Neural cell (in vitro differentiated cells): ENCODE measurements around the gene CDKAL1. TPM values are rescaled to one million over a fixed set of nuclear protein-coding genes. Genes with fewer than 3 reads are reported as not detected.

Experiments used
- H2AFZ ChIP-seq: fragments of 200-600, 300-800 bp; sonication (generic), shearing (Covaris generic); 2 replicates; pipeline ENCODE4 v1.6.0; 2014; ENCODE audit warnings: low read depth, mild to moderate bottlenecking, antibody characterized with exemption, low read length, moderate library complexity
- H3F3A ChIP-seq: fragments of 200-600 bp; shearing (Covaris generic); 2 replicates; pipeline ENCODE4 v1.6.1; 2016; ENCODE audit warnings: mild to moderate bottlenecking, moderate library complexity, mixed read lengths, antibody characterized with exemption, low read length; ENCODE audit not compliant: insufficient read depth, poor library complexity, severe bottlenecking
- H3K27ac ChIP-seq: fragments of 200-600, 300-800 bp; sonication (generic), shearing (Covaris generic); 2 replicates; pipeline ENCODE4 v1.5.1; 2014; ENCODE audit warnings: mild to moderate bottlenecking, low read length, moderate library complexity
- H3K27me3 ChIP-seq: fragments of 300-800, 200-600 bp; sonication (generic), shearing (Covaris generic); 2 replicates; pipeline ENCODE4 v1.6.0; 2014; ENCODE audit warnings: mild to moderate bottlenecking, low read depth, low read length, moderate library complexity; ENCODE audit not compliant: insufficient read depth
- H3K36me3 ChIP-seq: fragments of 300-800, 200-600 bp; sonication (generic), shearing (Covaris generic); 2 replicates; pipeline ENCODE4 v1.5.1; 2014; ENCODE audit warnings: mild to moderate bottlenecking, antibody characterized with exemption, low read length, moderate library complexity; ENCODE audit not compliant: insufficient read depth
- H3K4me2 ChIP-seq: fragments of 300-800, 200-600 bp; sonication (generic), shearing (Covaris generic); 2 replicates; pipeline ENCODE4 v1.6.0; 2014; ENCODE audit warnings: mild to moderate bottlenecking, low read length
- H3K4me3 ChIP-seq: fragments of 300-800, 200-600 bp; sonication (generic), shearing (Covaris generic); 2 replicates; pipeline ENCODE4 v1.5.1; 2014; ENCODE audit warnings: mild to moderate bottlenecking, low read length, moderate library complexity
- H3K79me2 ChIP-seq: fragments of 200-600 bp; shearing (Covaris generic); replicated peaks from 2 replicates; pipeline ENCODE4 v1.6.0; 2014; ENCODE audit warnings: mild to moderate bottlenecking, low read length, moderate library complexity; ENCODE audit not compliant: insufficient read depth
- H3K9ac ChIP-seq: fragments of 300-800, 200-600 bp; sonication (generic), shearing (Covaris generic); 2 replicates; pipeline ENCODE4 v1.6.1; 2016; ENCODE audit warnings: mild to moderate bottlenecking, low read length, mixed read lengths
- H3K9me2 ChIP-seq: fragments of 200-600 bp; shearing (Covaris generic); 2 replicates; pipeline ENCODE4 v1.6.1; 2016; ENCODE audit warnings: mild to moderate bottlenecking, low read length, mixed read lengths; ENCODE audit not compliant: insufficient read depth
- H3K9me3 ChIP-seq: fragments of 200-600, 300-800 bp; sonication (generic), shearing (Covaris generic); 2 replicates; pipeline ENCODE4 v1.6.1; 2016; ENCODE audit warnings: mild to moderate bottlenecking, mixed run types, low read length, moderate library complexity, mixed read lengths
- H4K20me1 ChIP-seq: fragments of 200-600 bp; shearing (Covaris generic); 2 replicates; pipeline ENCODE4 v1.6.1; 2016; ENCODE audit warnings: mild to moderate bottlenecking, mixed run types; ENCODE audit not compliant: insufficient read depth
- CTCF ChIP-seq: fragments of 450-650 bp; IDR thresholded peaks from 2 replicates; pipeline ENCODE4 v1.5.1; 2014; ENCODE audit warnings: antibody characterized with exemption, mild to moderate bottlenecking, moderate library complexity; ENCODE audit not compliant: poor library complexity, severe bottlenecking
- EP300 ChIP-seq: fragments of 450-650 bp; conservative IDR thresholded peaks from 2 replicates; pipeline ENCODE4 v1.6.1; 2014; ENCODE audit warnings: antibody characterized with exemption, mild to moderate bottlenecking, moderate library complexity; ENCODE audit not compliant: poor library complexity, severe bottlenecking
- EZH2 ChIP-seq: fragments of 200-600, 300-800 bp; shearing (Covaris generic), sonication (generic); IDR thresholded peaks from 2 replicates; pipeline ENCODE4 v1.6.1; 2014; ENCODE audit warnings: antibody characterized with exemption, low read length, borderline replicate concordance, mild to moderate bottlenecking; ENCODE audit not compliant: insufficient read depth, poor library complexity, severe bottlenecking
- MXI1 ChIP-seq: fragments of 450-650 bp; conservative IDR thresholded peaks from 2 replicates; pipeline ENCODE4 v1.6.1; 2014; ENCODE audit warnings: antibody characterized with exemption, mild to moderate bottlenecking; ENCODE audit not compliant: poor library complexity, severe bottlenecking
- POLR2AphosphoS5 ChIP-seq: IDR thresholded peaks from 2 replicates; pipeline ENCODE4 v1.6.1; 2012
- RAD21 ChIP-seq: fragments of 450-650 bp; conservative IDR thresholded peaks from 2 replicates; pipeline ENCODE4 v1.6.1; 2014; ENCODE audit warnings: antibody characterized with exemption, mild to moderate bottlenecking, moderate library complexity
- REST ChIP-seq: IDR thresholded peaks from 2 replicates; pipeline ENCODE4 v1.6.1; 2012; ENCODE audit warnings: borderline replicate concordance
- SMC3 ChIP-seq: fragments of 450-650 bp; conservative IDR thresholded peaks from 2 replicates; pipeline ENCODE4 v1.6.1; 2014; ENCODE audit warnings: antibody characterized with exemption, mild to moderate bottlenecking, moderate library complexity; ENCODE audit not compliant: poor library complexity
- TAF1 ChIP-seq: IDR thresholded peaks from 2 replicates; pipeline ENCODE4 v1.6.1; 2012; ENCODE audit warnings: low read depth
- polyA plus RNA-seq: library from polyadenylated mRNA; depleted of rRNA; stranded (reverse); fragments of >200 nt; gene quantifications from 2 replicates; pipeline ENCODE4 v1.2.3, GENCODE V29; 2014

Gene CDKAL1
- polyA plus RNA-seq, 1 donor from 2014 or later, result 10.7 TPM

GRCh38 chr6:20712011-20712410, 177.8 kb downstream of the CDKAL1 start:
- no peaks in the 10 kb centered on the region for H3K27me3 ChIP-seq
- H3K9me2 ChIP-seq, result no peaks in the 10 kb centered on the region
- no peak overlapping the region for H3K4me3 ChIP-seq
- no peaks in the 10 kb centered on the region for H4K20me1 ChIP-seq
- no peak overlapping the region for H3K9ac ChIP-seq
- no peak for TF ChIP-seq SMC3
- no peak for TF ChIP-seq CTCF
- no peak for TF ChIP-seq REST
- TF ChIP-seq POLR2AphosphoS5, result no peak
- TF ChIP-seq RAD21, result no peak
- no peak for TF ChIP-seq TAF1
- no peak for TF ChIP-seq EZH2
- TF ChIP-seq EP300, result no peak
- TF ChIP-seq MXI1, result no peak
- H3K4me2 ChIP-seq, result no peak overlapping the region
- no peaks in the 10 kb centered on the region for H3F3A ChIP-seq
- H3K79me2 ChIP-seq, result no peaks in the 10 kb centered on the region
- H3K36me3 ChIP-seq, result no peaks in the 10 kb centered on the region
- H3K27ac ChIP-seq, result no peak overlapping the region
- H2AFZ ChIP-seq, result no peak overlapping the region
- H3K9me3 ChIP-seq, result no peaks in the 10 kb centered on the region

GRCh38 chr6:20715135-20715806, 181.0 kb downstream of the CDKAL1 start:
- Histone ChIP-seq H3K4me2 (no peak overlapping the region), H3K27ac (no peak overlapping the region), H3K4me3 (no peak overlapping the region), H3K36me3 (no peaks in the 10 kb centered on the region), H2AFZ (no peak overlapping the region), H3K27me3 (no peaks in the 10 kb centered on the region), H3K9me2 (no peaks in the 10 kb centered on the region), H3K79me2 (no peaks in the 10 kb centered on the region), H3K9ac (no peak overlapping the region), H3K9me3 (no peaks in the 10 kb centered on the region), H4K20me1 (no peaks in the 10 kb centered on the region), H3F3A (no peaks in the 10 kb centered on the region)
- TF ChIP-seq MXI1, result no peak
